K562 (cell line): ENCODE data around the gene CEP68. TPM values are rescaled to one million over a fixed set of nuclear protein-coding genes. Genes with fewer than 3 reads are reported as not detected.

Experiments
- ATAC-seq: fragments of 200-7000 bp; cut with Tn5 transposase; 3 replicates; pipeline ENCODE4 v1.9.1; 2020; ENCODE audit warnings: moderate library complexity
- BruUV-seq: library from RNA; stranded (reverse); fragments of 400-500 nt; replicated peaks from 2 replicates; lab custom pipeline; 2021; lab: Mats Ljungman, UMichigan
- CTCF ChIA-PET: fragments of 300-600 bp; formaldehyde crosslinking; extraction: SDS; loops from one replicate; lab custom pipeline; 2021; ENCODE audit warnings: low intra/inter-chr PET ratio; lab: Yijun Ruan, JAX
- POLR2A ChIA-PET: fragments of 300-600, 350-650 bp; sonication (Branson Sonifier 250); formaldehyde crosslinking; extraction: SDS; loops from one replicate; lab custom pipeline; 2021; ENCODE audit warnings: antibody characterized with exemption, inconsistent platforms; lab: Yijun Ruan, JAX
- DNase-seq, 4 experiments: peaks; one replicate each; pipeline versions ENCODE4 v3.0.0 to v3.0.0-alpha.2; 2011 to 2018; ENCODE audit warnings: low spot score in 3 of 4, mixed read lengths in 3 of 4; ENCODE audit errors: extremely low read depth in 1 of 4
- FAIRE-seq: peaks from 2 replicates; lab custom pipeline; 2011; peaks lifted over from hg19 to GRCh38; lab: Jason Lieb, UNC
- H2AFZ ChIP-seq: 2 replicates; pipeline ENCODE4 v1.6.0; 2011; ENCODE audit warnings: low read depth, low read length, control low read depth, inconsistent platforms
- H3K27ac ChIP-seq: fragments of 200-600 bp; 3 replicates; pipeline ENCODE4 v1.8.0; 2011; ENCODE audit warnings: low read depth, mild to moderate bottlenecking, control low read depth, inconsistent platforms, low read length, moderate library complexity, mixed read lengths; ENCODE audit errors: extremely low read depth
- H3K27me3 ChIP-seq, 2 experiments: fragments of 300-600 bp in 1 of 2; 2 replicates in 1 of 2; 3 replicates in 1 of 2; pipeline versions ENCODE4 v1.6.0 to v1.8.0; 2011; ENCODE audit warnings: inconsistent platforms in 2 of 2, low read length in 2 of 2, mild to moderate bottlenecking in 1 of 2, mixed read lengths in 1 of 2, moderate library complexity in 1 of 2; ENCODE audit not compliant: control insufficient read depth in 2 of 2, insufficient read depth in 2 of 2
- H3K36me3 ChIP-seq: fragments of 300-600 bp; 3 replicates; pipeline ENCODE4 v1.8.0; 2011; ENCODE audit warnings: mild to moderate bottlenecking, low read length, inconsistent platforms; ENCODE audit not compliant: control insufficient read depth, insufficient read depth
- H3K4me1 ChIP-seq, 2 experiments: fragments of 200-600 bp in 1 of 2; replicated peaks in 1 of 2; 2 replicates in 1 of 2; 3 replicates in 1 of 2; pipeline versions ENCODE4 v1.5.1 to v1.8.0; 2011; ENCODE audit warnings: inconsistent platforms in 2 of 2, low read length in 2 of 2, mild to moderate bottlenecking in 1 of 2, mixed read lengths in 1 of 2, moderate library complexity in 1 of 2; ENCODE audit not compliant: control insufficient read depth in 2 of 2, insufficient read depth in 2 of 2
- H3K4me2 ChIP-seq: 2 replicates; pipeline ENCODE4 v1.6.1; 2011; ENCODE audit warnings: low read length, control low read depth, inconsistent platforms, mixed read lengths; ENCODE audit not compliant: insufficient read depth
- H3K4me3 ChIP-seq: fragments of 200-600 bp; sonication (generic), shearing (Covaris generic); 2 replicates; pipeline ENCODE4 v1.5.1; 2016; ENCODE audit warnings: control low read depth, inconsistent platforms
- H3K79me2 ChIP-seq: fragments of 200-600 bp; 3 replicates; pipeline ENCODE4 v1.8.0; 2011; ENCODE audit warnings: low read length, inconsistent platforms; ENCODE audit not compliant: control insufficient read depth, insufficient read depth
- H3K9ac ChIP-seq, 2 experiments: 2 replicates each; pipeline versions ENCODE4 v1.6.0 to v1.6.1; 2011; ENCODE audit warnings: low read depth in 2 of 2, low read length in 2 of 2, control low read depth in 1 of 2, inconsistent platforms in 1 of 2, mild to moderate bottlenecking in 1 of 2, mixed read lengths in 1 of 2; ENCODE audit not compliant: insufficient read depth in 1 of 2
- H3K9me1 ChIP-seq: one replicate; pipeline ENCODE4 v1.6.0; 2011; ENCODE audit warnings: inconsistent platforms, mild to moderate bottlenecking, low read length, moderate library complexity; ENCODE audit not compliant: control insufficient read depth, insufficient read depth
- H3K9me3 ChIP-seq: replicated peaks from 2 replicates; pipeline ENCODE4 v1.5.1; 2011; ENCODE audit warnings: low read depth, low read length, inconsistent platforms; ENCODE audit not compliant: control insufficient read depth, insufficient read depth
- H4K20me1 ChIP-seq: replicated peaks from 2 replicates; pipeline ENCODE4 v1.6.1; 2011; ENCODE audit warnings: low read length, inconsistent platforms, mixed read lengths; ENCODE audit not compliant: control insufficient read depth, insufficient read depth
- CC2D1A ChIP-seq: fragments of 450-650 bp; IDR thresholded peaks from 2 replicates; pipeline ENCODE4 v1.6.1; 2017; ENCODE audit warnings: mild to moderate bottlenecking
- NR4A1 ChIP-seq, 2 experiments: fragments of 250-450 bp in 1 of 2; fragments of 450-650 bp in 1 of 2; sonication (Bioruptor Pico) in 1 of 2; IDR thresholded peaks; 2 replicates each; pipeline versions ENCODE4 v1.4.0 to v1.6.1; 2016 to 2020; ENCODE audit warnings: mild to moderate bottlenecking in 2 of 2, missing compliant biosample characterization in 1 of 2, missing genetic modification characterization in 1 of 2, moderate library complexity in 1 of 2
- ZNF384 ChIP-seq: IDR thresholded peaks from 2 replicates; pipeline ENCODE4 v1.6.1; 2012; ENCODE audit warnings: low read depth, low read length, improper control_type of control experiment
- WGBS: fragments of 100-300 bp; shearing (Covaris generic); methylation state at CpG from one replicate; pipeline ENCODE4 v1.1.6; 2016; ENCODE audit warnings: low coverage, mixed read lengths; ENCODE audit not compliant: insufficient coverage; ENCODE audit errors: missing lambda C conversion rate; 5-methylcytosine and 5-hydroxymethylcytosine counted together
- in situ Hi-C: fragments of 300-500 bp; cut with MboI; formaldehyde crosslinking; loops from 4 replicates; pipeline ENCODE4 v1.15.0; 2018; ENCODE audit warnings: inconsistent platforms, mixed read lengths
- intact Hi-C: fragments of 100-400 bp; cut with micrococcal nuclease; formaldehyde crosslinking; loops from 2 replicates; pipeline ENCODE4 v1.14.2; 2022
- polyA plus RNA-seq, 8 experiments: library from polyadenylated mRNA; depleted of rRNA in 4 of 8; stranded (reverse) in 5 of 8; unstranded in 3 of 8; fragments of >200 nt; fragmentation: Nextera tagmentation in 2 of 8; fragmentation: Illumina TruSeq in 1 of 8; extraction: Ambion mirVana in 2 of 8; extraction: Trizol in 1 of 8; gene quantifications; 2 replicates each; pipeline versions ENCODE4 v1.2.1 to v1.2.3, GENCODE V29; 2011 to 2014; ENCODE audit warnings: inconsistent platforms in 1 of 8, missing spikeins in 1 of 8
- total RNA-seq, 7 experiments: library from RNA; depleted of rRNA in 6 of 7; stranded (reverse); fragments of >200 nt in 6 of 7; fragmentation: Illumina TruSeq in 2 of 7; extraction: Trizol in 2 of 7; gene quantifications; 2 replicates each; pipeline versions ENCODE4 v1.2.1 to v1.2.3, GENCODE V29; 2011 to 2021; ENCODE audit warnings: low replicate concordance in 1 of 7
- TF ChIP-seq, protein P1 (sequence below), 2 experiments: fragments of 450-650 bp; formaldehyde crosslinking in 1 of 2; IDR thresholded peaks; 2 replicates each; pipeline versions ENCODE4 v1.4.0 to v1.6.1; 2014 to 2020; ENCODE audit warnings: mild to moderate bottlenecking in 2 of 2, borderline replicate concordance in 1 of 2, low read depth in 1 of 2
- TF ChIP-seq, protein P2 (sequence below), 2 experiments: IDR thresholded peaks in 1 of 2; conservative IDR thresholded peaks in 1 of 2; 2 replicates each; pipeline ENCODE4 v1.6.1; 2016; ENCODE audit warnings: low read depth in 2 of 2, mild to moderate bottlenecking in 1 of 2, missing compliant biosample characterization in 1 of 2, missing genetic modification characterization in 1 of 2, moderate library complexity in 1 of 2

The CEP68 gene
- total and polyA plus RNA-seq, 9 of the 15 experiments (the other 6 are each of a cell fraction or from before 2014, with no cell fraction given): 1.4 to 8.5 (median 5.2) TPM

DNA sequence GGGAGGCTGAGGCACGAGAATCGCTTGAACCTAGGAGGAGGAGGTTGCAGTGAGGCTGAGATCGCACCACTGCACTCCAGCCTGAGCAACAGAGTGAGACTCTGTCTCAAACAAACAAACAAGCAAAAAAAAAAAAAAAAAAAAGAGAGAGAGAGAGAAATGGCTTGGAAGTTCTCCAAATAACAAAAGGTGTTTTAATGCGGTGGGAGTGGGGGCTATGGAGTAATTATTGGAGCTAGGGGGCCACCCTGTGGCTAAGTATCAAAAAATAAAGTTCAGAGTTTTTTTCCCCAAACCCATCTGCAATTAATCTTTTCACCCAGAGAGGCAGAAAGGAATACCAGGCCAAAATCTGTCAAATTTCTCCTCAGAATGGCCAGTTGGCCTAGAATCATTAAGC, 23.0 kb upstream of the CEP68 start:
- no peak overlapping the region for H3K9ac ChIP-seq
- no peak overlapping the region for H3K27ac ChIP-seq
- BruUV-seq: no TSS peak
- ChIA-PET POLR2A (interaction anchor here (0.6 to 2.9 kb wide), 3 partner anchors 10 to 120 kb away, joined by 3 to 11 read pairs (median 3); no protein-coding TSS in a partner anchor), CTCF (interaction anchor here (0.7 to 1.8 kb wide), 3 partner anchors 27 to 115 kb away, joined by 3 to 28 read pairs (median 4); no protein-coding TSS in a partner anchor)
- no peaks in the 10 kb centered on the region for H3K9me3 ChIP-seq
- DNase-seq (peak; percentile 41 to 59 (median 52)), FAIRE-seq (peak; percentile 70), ATAC-seq (peak; percentile 72)
- H3K79me2 ChIP-seq: no peaks in the 10 kb centered on the region
- H3K27me3 ChIP-seq: no peaks in the 10 kb centered on the region
- H4K20me1 ChIP-seq: no peaks in the 10 kb centered on the region
- no peaks in the 10 kb centered on the region for H3K9me1 ChIP-seq
- H2AFZ ChIP-seq: no peak overlapping the region
- 71% methylated on average over 3 of the region's 4 CpGs for WGBS
- H3K4me1 ChIP-seq: peaks cover 3% of the 10 kb centered on the region in 2 experiments; a peak in 1 of 5 replicates
- no peak overlapping the region for H3K4me3 ChIP-seq
- H3K36me3 ChIP-seq: no peaks in the 10 kb centered on the region; the same call in 2 of the 3 replicates
- in situ Hi-C loops (no loop called here), intact Hi-C loops (loop anchor here (2.0 kb wide), 2 partner anchors 54 to 116 kb away; no protein-coding TSS in a partner anchor)
- H3K4me2 ChIP-seq: no peak overlapping the region
- TF ChIP-seq CC2D1A: 0 out of 2 replicates have a peak, but pooled peaks have one; percentile 24
- TF ChIP-seq, protein P1, sequence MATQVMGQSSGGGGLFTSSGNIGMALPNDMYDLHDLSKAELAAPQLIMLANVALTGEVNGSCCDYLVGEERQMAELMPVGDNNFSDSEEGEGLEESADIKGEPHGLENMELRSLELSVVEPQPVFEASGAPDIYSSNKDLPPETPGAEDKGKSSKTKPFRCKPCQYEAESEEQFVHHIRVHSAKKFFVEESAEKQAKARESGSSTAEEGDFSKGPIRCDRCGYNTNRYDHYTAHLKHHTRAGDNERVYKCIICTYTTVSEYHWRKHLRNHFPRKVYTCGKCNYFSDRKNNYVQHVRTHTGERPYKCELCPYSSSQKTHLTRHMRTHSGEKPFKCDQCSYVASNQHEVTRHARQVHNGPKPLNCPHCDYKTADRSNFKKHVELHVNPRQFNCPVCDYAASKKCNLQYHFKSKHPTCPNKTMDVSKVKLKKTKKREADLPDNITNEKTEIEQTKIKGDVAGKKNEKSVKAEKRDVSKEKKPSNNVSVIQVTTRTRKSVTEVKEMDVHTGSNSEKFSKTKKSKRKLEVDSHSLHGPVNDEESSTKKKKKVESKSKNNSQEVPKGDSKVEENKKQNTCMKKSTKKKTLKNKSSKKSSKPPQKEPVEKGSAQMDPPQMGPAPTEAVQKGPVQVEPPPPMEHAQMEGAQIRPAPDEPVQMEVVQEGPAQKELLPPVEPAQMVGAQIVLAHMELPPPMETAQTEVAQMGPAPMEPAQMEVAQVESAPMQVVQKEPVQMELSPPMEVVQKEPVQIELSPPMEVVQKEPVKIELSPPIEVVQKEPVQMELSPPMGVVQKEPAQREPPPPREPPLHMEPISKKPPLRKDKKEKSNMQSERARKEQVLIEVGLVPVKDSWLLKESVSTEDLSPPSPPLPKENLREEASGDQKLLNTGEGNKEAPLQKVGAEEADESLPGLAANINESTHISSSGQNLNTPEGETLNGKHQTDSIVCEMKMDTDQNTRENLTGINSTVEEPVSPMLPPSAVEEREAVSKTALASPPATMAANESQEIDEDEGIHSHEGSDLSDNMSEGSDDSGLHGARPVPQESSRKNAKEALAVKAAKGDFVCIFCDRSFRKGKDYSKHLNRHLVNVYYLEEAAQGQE (IDR thresholded peaks at IDR 0.05; ENCODE audit: borderline replicate concordance): peak; percentile 44; the same call in 1 of the 2 replicates
- TF ChIP-seq, protein P1 (CRISPR knock-in tag; IDR thresholded peaks at IDR 0.05; ENCODE audit: low read depth): no peak
- no peak for TF ChIP-seq NR4A1 (CRISPR knock-in tag; IDR thresholded peaks at IDR 0.05)
- no peak for TF ChIP-seq NR4A1 (tag; IDR thresholded peaks at IDR 0.05)
- peak; percentile 41; the same call in 1 of the 2 replicates for TF ChIP-seq ZNF384
- TF ChIP-seq, protein P2, sequence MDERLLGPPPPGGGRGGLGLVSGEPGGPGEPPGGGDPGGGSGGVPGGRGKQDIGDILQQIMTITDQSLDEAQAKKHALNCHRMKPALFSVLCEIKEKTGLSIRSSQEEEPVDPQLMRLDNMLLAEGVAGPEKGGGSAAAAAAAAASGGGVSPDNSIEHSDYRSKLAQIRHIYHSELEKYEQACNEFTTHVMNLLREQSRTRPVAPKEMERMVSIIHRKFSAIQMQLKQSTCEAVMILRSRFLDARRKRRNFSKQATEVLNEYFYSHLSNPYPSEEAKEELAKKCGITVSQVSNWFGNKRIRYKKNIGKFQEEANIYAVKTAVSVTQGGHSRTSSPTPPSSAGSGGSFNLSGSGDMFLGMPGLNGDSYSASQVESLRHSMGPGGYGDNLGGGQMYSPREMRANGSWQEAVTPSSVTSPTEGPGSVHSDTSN (CRISPR knock-in tag; IDR thresholded peaks at IDR 0.05; ENCODE audit: low read depth): no peak
- TF ChIP-seq, protein P2 (tag; conservative IDR thresholded peaks at IDR 0.05; ENCODE audit: low read depth): 0 out of 2 replicates have a peak, but pooled peaks have one; percentile 18
